GM12892 (cell line): ENCODE data around the gene C8A.

ENCODE experiments used
- POLR2A ChIP-seq: IDR thresholded peaks from 2 replicates; pipeline ENCODE4 v1.6.1; 2011; ENCODE audit warnings: low read depth, low read length, control low read depth
- POLR2AphosphoS5 ChIP-seq: IDR thresholded peaks from 2 replicates; pipeline ENCODE4 v1.6.1; 2011; ENCODE audit warnings: low read depth, low read length, control low read depth
- TAF1 ChIP-seq: IDR thresholded peaks from 2 replicates; pipeline ENCODE4 v1.6.1; 2011; ENCODE audit warnings: low read depth, mild to moderate bottlenecking, control low read depth, low read length, borderline replicate concordance

GRCh38 chr1:56923201-56923600 lies 68.6 kb downstream of the C8A start:
- TF ChIP-seq POLR2A (no peak), POLR2AphosphoS5 (no peak), TAF1 (no peak)
